K562 (cell line): Measurements from ENCODE around the gene NLGN2. TPM values are rescaled to one million over a fixed set of nuclear protein-coding genes. Genes with fewer than 3 reads are reported as not detected.
A peak's percentile ranks its signal among the peaks of the same experiment; 100 is the strongest.

Experiments used
- ATF1 ChIP-seq, 2 experiments: fragments of 450-650 bp in 1 of 2; IDR thresholded peaks; 2 replicates each; pipeline ENCODE4 v1.6.1; 2016; ENCODE audit warnings: missing compliant biosample characterization in 1 of 2, missing genetic modification characterization in 1 of 2
- BRCA1 ChIP-seq, 2 experiments: fragments of 450-650 bp in 1 of 2; sonication (generic) in 1 of 2; formaldehyde crosslinking in 1 of 2; IDR thresholded peaks; 2 replicates each; pipeline versions ENCODE4 v1.5.0 to v1.6.1; 2017 to 2020; ENCODE audit warnings: mild to moderate bottlenecking in 1 of 2, missing genetic modification reagents in 1 of 2
- CSDE1 ChIP-seq, 2 experiments: fragments of 450-650 bp; IDR thresholded peaks; 2 replicates each; pipeline ENCODE4 v1.6.1; 2016; ENCODE audit warnings: mild to moderate bottlenecking in 1 of 2
- FOXJ2 ChIP-seq: fragments of 200-800 bp; sonication (Bioruptor generic); IDR thresholded peaks from 2 replicates; pipeline ENCODE4 v1.6.1; 2016; ENCODE audit warnings: missing genetic modification characterization, missing compliant biosample characterization
- FOXM1 ChIP-seq, 2 experiments: fragments of 450-650 bp in 1 of 2; sonication (generic) in 1 of 2; formaldehyde crosslinking in 1 of 2; IDR thresholded peaks; 2 replicates each; pipeline versions ENCODE4 v1.6.1 to v1.9.0; 2017 to 2022; ENCODE audit warnings: low read depth in 2 of 2, mild to moderate bottlenecking in 2 of 2, missing genetic modification reagents in 1 of 2, moderate library complexity in 1 of 2
- HMBOX1 ChIP-seq: sonication (generic); IDR thresholded peaks from 2 replicates; pipeline ENCODE4 v1.6.1; 2016
- HMG20B ChIP-seq: fragments of 250-450 bp; sonication (Bioruptor Pico); IDR thresholded peaks from 2 replicates; pipeline ENCODE4 v1.5.0; 2021; ENCODE audit warnings: mild to moderate bottlenecking
- HNRNPLL ChIP-seq: fragments of 200-400 bp; formaldehyde crosslinking; IDR thresholded peaks from 2 replicates; pipeline ENCODE4 v1.6.1; 2017; ENCODE audit warnings: low read length, low read depth, mild to moderate bottlenecking; ENCODE audit not compliant: poor library complexity, severe bottlenecking
- L3MBTL2 ChIP-seq: fragments of 450-650 bp; IDR thresholded peaks from 2 replicates; pipeline ENCODE4 v1.6.1; 2016; ENCODE audit warnings: mild to moderate bottlenecking, moderate library complexity
- MCM5 ChIP-seq: fragments of 450-650 bp; IDR thresholded peaks from 2 replicates; pipeline ENCODE4 v1.6.1; 2016; ENCODE audit warnings: low read depth
- NONO ChIP-seq, 2 experiments: fragments of 200-400 bp in 1 of 2; fragments of 450-650 bp in 1 of 2; formaldehyde crosslinking in 1 of 2; IDR thresholded peaks; 2 replicates each; pipeline ENCODE4 v1.6.1; 2017; ENCODE audit warnings: low read depth in 2 of 2, mild to moderate bottlenecking in 2 of 2, moderate library complexity in 2 of 2, low read length in 1 of 2
- NR0B1 ChIP-seq: fragments of 450-650 bp; IDR thresholded peaks from one replicate; pipeline ENCODE4 v1.6.1; 2018; ENCODE audit warnings: mild to moderate bottlenecking, moderate library complexity; ENCODE audit not compliant: partially characterized antibody
- POLR2H ChIP-seq: IDR thresholded peaks from 2 replicates; pipeline ENCODE4 v1.6.1; 2016; ENCODE audit warnings: missing genetic modification characterization, low read depth, mild to moderate bottlenecking, control low read depth, missing compliant biosample characterization, moderate library complexity
- SRSF7 ChIP-seq: fragments of 200-400 bp; formaldehyde crosslinking; optimal IDR thresholded peaks from 2 replicates; pipeline ENCODE3; 2017; ENCODE audit warnings: mild to moderate bottlenecking, low read depth, low read length
- XRCC4 ChIP-seq: IDR thresholded peaks from one replicate; pipeline ENCODE4 v1.6.1; 2011; ENCODE audit not compliant: insufficient read depth, insufficient read length; ENCODE audit errors: extremely low read depth
- ZBTB1 ChIP-seq: sonication (generic); formaldehyde crosslinking; IDR thresholded peaks from 2 replicates; pipeline ENCODE4 v1.8.1; 2023; ENCODE audit warnings: missing genetic modification reagents, low read depth, mild to moderate bottlenecking, borderline replicate concordance
- ZNF212 ChIP-seq: fragments of 450-650 bp; formaldehyde crosslinking; IDR thresholded peaks from 2 replicates; pipeline ENCODE4 v1.4.0; 2020; ENCODE audit warnings: mild to moderate bottlenecking
- ZNF347 ChIP-seq: fragments of 450-650 bp; formaldehyde crosslinking; IDR thresholded peaks from 2 replicates; pipeline ENCODE4 v1.4.0; 2020; ENCODE audit warnings: low read depth, mild to moderate bottlenecking, moderate library complexity
- ZSCAN32 ChIP-seq: fragments of 450-650 bp; formaldehyde crosslinking; IDR thresholded peaks from 2 replicates; pipeline ENCODE4 v1.4.0; 2020; ENCODE audit warnings: mild to moderate bottlenecking, moderate library complexity
- polyA plus RNA-seq, 8 experiments: library from polyadenylated mRNA; depleted of rRNA in 4 of 8; stranded (reverse) in 5 of 8; unstranded in 3 of 8; fragments of >200 nt; fragmentation: Nextera tagmentation in 2 of 8; fragmentation: Illumina TruSeq in 1 of 8; extraction: Ambion mirVana in 2 of 8; extraction: Trizol in 1 of 8; gene quantifications; 2 replicates each; pipeline versions ENCODE4 v1.2.1 to v1.2.3, GENCODE V29; 2011 to 2014; ENCODE audit warnings: inconsistent platforms in 1 of 8, missing spikeins in 1 of 8
- total RNA-seq, 7 experiments: library from RNA; depleted of rRNA in 6 of 7; stranded (reverse); fragments of >200 nt in 6 of 7; fragmentation: Illumina TruSeq in 2 of 7; extraction: Trizol in 2 of 7; gene quantifications; 2 replicates each; pipeline versions ENCODE4 v1.2.1 to v1.2.3, GENCODE V29; 2011 to 2021; ENCODE audit warnings: low replicate concordance in 1 of 7
- TF ChIP-seq, protein P1 (sequence below), 2 experiments: IDR thresholded peaks in 1 of 2; conservative IDR thresholded peaks in 1 of 2; 2 replicates each; pipeline ENCODE4 v1.6.1; 2016; ENCODE audit warnings: low read depth in 2 of 2, mild to moderate bottlenecking in 1 of 2, missing compliant biosample characterization in 1 of 2, missing genetic modification characterization in 1 of 2, moderate library complexity in 1 of 2
- TF ChIP-seq, protein P2 (sequence below): fragments of 250-450 bp; sonication (Bioruptor Pico); IDR thresholded peaks from 2 replicates; pipeline ENCODE4 v1.8.0; 2021; ENCODE audit warnings: mild to moderate bottlenecking, moderate library complexity

Gene NLGN2
- total and polyA plus RNA-seq, 9 of the 15 experiments (the other 6 are each of a cell fraction or from before 2014, with no cell fraction given), result 0.11 to 7.8 (median 0.77) TPM

DNA sequence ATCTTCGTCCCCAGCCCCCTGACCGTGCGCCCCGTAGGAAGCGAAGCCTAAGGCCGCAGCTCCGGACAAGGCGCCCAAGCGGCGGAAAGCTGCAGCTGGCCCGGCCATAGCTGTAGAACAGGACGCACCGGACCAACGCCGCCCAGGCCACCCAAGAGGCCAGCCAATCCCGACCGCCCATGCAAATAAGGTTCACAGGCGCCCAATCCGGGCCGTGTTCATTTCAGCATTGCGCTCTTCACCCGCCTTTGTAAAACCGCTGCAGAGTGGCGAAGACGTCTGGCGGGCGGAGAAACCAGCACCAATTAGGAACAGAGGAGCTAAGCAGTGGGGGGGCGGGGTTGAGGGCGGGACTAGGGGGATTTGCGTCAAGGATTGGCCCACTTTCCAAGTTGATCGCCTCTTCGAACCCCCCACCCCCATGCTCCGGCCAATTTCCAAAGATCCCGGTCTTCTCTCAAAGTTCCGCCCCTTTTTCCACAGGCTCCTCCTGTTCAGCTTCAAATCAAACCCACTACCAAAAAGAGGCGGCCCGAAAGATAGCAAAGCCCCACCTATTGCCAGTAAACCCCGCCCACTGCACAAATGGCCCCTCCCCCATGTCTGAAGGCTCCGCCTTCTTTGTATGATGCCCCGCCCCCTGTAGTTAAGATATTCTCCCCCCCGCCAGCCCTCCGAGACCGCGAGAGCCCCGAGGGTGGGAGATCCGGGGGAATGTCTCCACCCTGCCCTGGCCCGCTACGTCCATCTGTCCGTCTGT is 3.5 kb upstream of the NLGN2 start, which contains the start of gene TMEM256 (continued):
- TF ChIP-seq ZBTB1 (no peak), CSDE1 (IDR thresholded peaks at IDR 0.05) (no peak), ZSCAN32 (no peak), SRSF7 (no peak), FOXJ2 (tag) (no peak), HMBOX1 (no peak), HNRNPLL (peak; percentile 66), HMG20B (no peak), BRCA1 (IDR thresholded peaks at IDR 0.05) (no peak), BRCA1 (CRISPR knock-in tag; IDR thresholded peaks at IDR 0.05) (no peak), NR0B1 (no peak), ZNF347 (no peak), NONO (IDR thresholded peaks at IDR 0.05; ENCODE audit: low read depth in 2 of 2, low read length in 1 of 2) (no peak), XRCC4 (no peak), FOXM1 (IDR thresholded peaks at IDR 0.05; ENCODE audit: low read depth) (no peak), FOXM1 (CRISPR knock-in tag; IDR thresholded peaks at IDR 0.05; ENCODE audit: low read depth) (no peak), ZNF212 (no peak), L3MBTL2 (no peak), POLR2H (tag) (no peak), ATF1 (CRISPR knock-in tag; IDR thresholded peaks at IDR 0.05) (no peak), ATF1 (tag; IDR thresholded peaks at IDR 0.05) (peak; percentile 64), MCM5 (no peak)
- TF ChIP-seq, protein P1, sequence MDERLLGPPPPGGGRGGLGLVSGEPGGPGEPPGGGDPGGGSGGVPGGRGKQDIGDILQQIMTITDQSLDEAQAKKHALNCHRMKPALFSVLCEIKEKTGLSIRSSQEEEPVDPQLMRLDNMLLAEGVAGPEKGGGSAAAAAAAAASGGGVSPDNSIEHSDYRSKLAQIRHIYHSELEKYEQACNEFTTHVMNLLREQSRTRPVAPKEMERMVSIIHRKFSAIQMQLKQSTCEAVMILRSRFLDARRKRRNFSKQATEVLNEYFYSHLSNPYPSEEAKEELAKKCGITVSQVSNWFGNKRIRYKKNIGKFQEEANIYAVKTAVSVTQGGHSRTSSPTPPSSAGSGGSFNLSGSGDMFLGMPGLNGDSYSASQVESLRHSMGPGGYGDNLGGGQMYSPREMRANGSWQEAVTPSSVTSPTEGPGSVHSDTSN (CRISPR knock-in tag; IDR thresholded peaks at IDR 0.05; ENCODE audit: low read depth), result no peak
- TF ChIP-seq, protein P1 (tag; conservative IDR thresholded peaks at IDR 0.05; ENCODE audit: low read depth), result no peak
- TF ChIP-seq, protein P2, sequence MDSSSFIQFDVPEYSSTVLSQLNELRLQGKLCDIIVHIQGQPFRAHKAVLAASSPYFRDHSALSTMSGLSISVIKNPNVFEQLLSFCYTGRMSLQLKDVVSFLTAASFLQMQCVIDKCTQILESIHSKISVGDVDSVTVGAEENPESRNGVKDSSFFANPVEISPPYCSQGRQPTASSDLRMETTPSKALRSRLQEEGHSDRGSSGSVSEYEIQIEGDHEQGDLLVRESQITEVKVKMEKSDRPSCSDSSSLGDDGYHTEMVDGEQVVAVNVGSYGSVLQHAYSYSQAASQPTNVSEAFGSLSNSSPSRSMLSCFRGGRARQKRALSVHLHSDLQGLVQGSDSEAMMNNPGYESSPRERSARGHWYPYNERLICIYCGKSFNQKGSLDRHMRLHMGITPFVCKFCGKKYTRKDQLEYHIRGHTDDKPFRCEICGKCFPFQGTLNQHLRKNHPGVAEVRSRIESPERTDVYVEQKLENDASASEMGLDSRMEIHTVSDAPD (CRISPR knock-in tag), result no peak
